Measurements from ENCODE around the gene GNG12.

The GNG12 gene

GRCh38 chr1:67723620-67724019 lies 109.6 kb downstream of the GNG12 start:
- no peak for DNase-seq

DNA sequence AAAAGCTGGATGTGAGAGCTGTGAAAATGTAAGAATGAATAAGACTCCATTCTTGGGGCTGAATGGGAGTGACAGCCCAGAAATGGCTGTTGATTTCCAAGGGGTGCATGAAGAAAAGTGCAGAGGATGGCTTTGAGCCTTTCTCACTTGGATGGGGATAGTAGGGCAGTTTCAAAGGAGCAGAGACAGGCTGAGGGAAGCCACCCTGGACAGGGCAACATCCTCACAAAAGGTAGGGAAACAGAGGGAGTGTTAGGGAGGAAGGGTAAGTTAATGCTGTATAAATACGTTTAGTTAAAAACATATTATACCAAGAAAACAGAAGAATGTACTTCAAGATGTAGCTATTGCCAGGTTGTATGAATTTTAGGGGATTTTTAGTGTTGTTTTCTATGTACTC lies 110.1 kb downstream of the GNG12 start:
- DNase-seq = no peak

- DNase-seq = no peak
These were observed 110.8 kb downstream of the GNG12 start for GRCh38 chr1:67722292-67722944.

DNA sequence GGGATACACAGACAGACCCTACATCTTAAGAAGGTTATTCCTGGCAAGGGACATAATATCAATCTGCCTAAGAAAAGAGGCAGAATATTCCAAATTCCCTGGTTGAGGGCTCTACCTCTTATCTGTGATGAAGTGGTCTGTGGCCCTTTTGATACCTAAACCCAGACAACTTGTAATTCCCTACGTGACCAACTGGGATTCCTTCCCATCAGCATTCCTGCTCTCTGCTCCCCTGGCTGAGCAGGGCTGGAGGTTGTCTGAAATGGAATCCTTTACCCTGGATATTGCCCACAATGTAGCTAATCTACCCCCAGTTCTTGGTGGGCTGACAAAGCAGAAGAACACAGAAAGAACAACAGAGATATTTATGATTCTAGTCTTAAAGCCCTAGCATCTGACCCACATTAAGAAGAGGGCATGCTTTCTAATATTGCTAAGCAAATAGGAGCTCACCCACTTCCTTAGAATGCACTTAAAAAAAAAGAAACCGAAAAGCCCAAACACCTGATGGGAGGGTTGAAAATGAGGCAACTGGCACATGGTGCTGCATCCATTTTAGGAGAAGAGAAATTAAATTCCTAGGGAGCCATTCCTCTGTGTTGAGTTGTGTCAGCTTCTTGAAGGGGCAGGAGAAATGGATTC lies 111.5 kb downstream of the GNG12 start:
- DNase-seq = no peak

- no peak for DNase-seq
These were observed 112.2 kb downstream of the GNG12 start for GRCh38 chr1:67721112-67721511.

GRCh38 chr1:67719329-67720196 lies 113.7 kb downstream of the GNG12 start:
- DNase-seq = peak; percentile 45

DNA sequence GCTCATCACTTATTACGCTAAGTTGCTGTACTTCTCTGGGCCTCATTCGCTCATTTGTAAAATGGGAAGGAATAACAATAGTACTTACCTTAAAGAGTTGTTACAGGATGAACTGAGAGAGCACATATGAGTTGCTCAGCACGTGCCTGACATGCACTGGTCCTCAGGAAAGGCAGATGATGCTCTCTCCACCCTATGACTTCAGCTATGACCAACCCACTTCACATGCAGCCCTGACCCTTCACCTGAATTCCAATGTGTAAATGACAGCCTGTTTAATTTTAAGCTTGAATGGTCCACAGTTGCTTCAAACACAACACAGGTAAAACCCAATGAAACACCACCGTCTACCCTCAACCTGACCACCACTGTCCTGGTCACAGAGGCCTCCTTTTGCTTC lies 115.4 kb downstream of the GNG12 start:
- DNase-seq = no peak

GRCh38 chr1:67716800-67717199 lies 116.5 kb downstream of the GNG12 start:
- no peak for DNase-seq

DNA sequence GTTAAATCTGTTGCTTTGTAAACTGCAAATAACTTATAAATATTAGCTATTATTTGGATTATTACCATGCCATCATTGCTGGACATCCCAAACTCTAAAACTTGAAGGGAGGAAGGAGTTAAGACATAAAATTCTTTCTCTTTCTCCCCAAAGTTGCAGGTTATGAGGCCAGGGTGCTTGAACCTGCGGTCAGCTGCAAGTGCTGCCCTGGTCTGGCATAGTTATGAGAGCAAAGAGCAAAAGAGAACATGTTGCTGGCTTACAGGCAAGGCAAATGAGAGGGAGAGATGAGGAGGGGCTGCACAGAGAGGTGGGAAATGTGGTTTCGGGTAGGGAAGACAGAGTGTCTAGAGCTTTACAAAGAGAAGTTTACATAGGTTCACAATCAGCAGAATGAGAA lies 117.4 kb downstream of the GNG12 start:
- DNase-seq = no peak

DNA sequence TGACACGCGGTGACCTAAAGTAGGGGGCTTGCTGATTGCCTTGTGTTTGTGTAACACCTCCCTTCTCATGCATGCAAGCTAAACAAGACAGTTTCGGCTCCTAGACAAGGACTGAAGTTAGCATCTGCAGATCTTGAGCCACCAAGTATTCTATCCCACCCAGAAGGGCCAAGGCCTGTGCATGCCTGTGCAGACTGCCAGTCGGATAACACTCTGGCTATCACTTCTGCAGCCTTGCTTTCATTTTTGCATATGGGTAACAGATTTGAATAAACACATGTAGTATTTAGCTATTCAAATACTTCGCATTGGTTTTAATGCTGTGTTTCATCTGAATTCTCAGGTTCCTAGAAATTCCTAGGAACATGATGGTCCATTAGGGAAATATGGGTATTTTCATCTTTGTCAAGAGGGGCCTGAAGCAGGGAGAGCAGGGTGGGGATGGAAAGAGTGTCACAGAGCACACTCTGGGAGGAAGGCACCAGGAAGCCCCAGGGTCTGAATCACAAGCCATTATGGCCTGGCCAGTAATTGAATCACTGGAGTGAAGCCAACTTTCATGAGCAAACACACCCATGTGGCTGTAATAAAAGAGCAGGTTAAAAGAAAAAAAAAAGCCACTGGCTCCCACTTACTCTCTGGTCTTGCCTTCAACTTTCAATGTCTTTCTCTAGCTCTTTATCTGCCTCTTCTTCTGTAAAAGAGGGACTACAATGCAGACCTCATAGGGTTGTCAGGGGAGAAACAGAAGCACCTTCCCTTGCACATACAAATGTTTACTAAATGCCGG lies 120.0 kb downstream of the GNG12 start:
- DNase-seq = peak; percentile 95

DNA sequence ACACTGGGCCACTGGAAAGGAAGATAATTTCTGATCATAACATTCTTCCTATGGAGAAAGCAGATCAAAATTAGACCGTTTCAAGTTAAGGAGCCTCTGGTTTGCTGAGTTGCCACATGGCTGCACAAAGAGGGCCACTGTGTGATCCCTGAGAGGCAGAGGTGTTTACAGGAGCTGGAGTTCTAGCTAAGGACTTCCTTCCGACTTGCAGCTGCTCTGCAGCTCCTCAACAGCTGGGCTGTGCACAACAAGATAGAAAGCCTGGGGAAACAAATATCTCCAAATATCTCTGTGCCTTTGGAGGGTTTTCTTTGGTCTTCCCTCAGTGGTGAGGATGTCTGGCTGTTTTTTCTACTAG lies 121.4 kb downstream of the GNG12 start:
- no peak for DNase-seq

GRCh38 chr1:67711158-67711854 lies 122.0 kb downstream of the GNG12 start:
- peak; percentile 21 for DNase-seq

GRCh38 chr1:67710417-67710816 lies 122.8 kb downstream of the GNG12 start:
- no peak for DNase-seq

DNA sequence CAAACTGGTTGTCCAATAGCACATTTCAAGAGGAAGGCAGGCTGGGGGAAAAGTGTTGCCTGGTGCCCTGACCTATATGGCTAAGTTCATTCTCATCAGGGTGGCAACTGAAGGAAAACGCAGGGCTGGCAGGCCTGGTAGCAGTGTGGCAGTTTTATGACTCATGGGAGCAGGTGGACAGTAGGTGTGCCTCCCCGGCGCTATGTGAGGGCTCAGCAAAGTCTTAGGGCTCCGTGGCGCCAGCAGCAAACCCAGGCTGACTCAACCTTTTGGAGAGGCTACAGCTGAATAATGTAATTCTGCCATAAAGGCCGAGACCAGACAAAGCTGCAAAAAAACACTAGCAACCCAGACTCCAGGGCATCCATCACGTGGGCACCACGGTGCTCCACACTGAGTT lies 124.7 kb downstream of the GNG12 start:
- no peak for DNase-seq

DNA sequence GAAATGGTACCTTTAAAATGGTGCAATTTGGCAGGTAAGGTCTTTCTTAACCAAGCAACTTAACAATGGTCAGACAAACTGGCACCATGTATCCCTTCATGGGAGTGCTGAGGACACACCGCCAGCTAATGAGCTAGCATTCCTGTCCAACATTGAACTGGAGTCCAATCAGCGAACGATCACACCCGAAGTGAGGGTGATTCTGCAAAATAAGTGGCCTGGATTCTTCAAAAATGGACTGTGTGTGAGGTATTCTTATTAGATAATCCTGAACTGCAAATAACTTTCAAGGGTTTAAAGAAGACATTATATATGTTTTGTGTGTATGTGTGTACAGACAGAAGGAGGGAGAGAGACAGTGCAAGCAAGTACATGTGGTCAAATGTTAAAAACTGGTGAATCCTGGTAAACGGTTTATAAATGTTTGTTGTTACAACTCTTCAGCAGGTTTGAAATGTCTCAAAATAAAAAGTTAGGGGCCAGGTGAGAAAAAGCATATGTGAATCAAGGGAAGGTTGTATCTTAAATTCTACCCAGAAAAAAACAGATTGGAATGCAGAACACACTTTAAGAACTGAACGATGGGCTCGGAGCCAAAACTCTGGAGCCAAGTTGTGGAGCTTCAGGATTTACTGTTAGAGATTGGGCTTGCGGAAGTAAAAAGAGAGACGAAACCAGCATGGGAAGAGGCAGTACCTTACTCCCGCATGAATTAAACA lies 127.4 kb downstream of the GNG12 start:
- DNase-seq = no peak

GRCh38 chr1:67704351-67704750 lies 128.9 kb downstream of the GNG12 start:
- DNase-seq = no peak

GRCh38 chr1:67701876-67702275 lies 131.4 kb downstream of the GNG12 start:
- DNase-seq = no peak

DNA sequence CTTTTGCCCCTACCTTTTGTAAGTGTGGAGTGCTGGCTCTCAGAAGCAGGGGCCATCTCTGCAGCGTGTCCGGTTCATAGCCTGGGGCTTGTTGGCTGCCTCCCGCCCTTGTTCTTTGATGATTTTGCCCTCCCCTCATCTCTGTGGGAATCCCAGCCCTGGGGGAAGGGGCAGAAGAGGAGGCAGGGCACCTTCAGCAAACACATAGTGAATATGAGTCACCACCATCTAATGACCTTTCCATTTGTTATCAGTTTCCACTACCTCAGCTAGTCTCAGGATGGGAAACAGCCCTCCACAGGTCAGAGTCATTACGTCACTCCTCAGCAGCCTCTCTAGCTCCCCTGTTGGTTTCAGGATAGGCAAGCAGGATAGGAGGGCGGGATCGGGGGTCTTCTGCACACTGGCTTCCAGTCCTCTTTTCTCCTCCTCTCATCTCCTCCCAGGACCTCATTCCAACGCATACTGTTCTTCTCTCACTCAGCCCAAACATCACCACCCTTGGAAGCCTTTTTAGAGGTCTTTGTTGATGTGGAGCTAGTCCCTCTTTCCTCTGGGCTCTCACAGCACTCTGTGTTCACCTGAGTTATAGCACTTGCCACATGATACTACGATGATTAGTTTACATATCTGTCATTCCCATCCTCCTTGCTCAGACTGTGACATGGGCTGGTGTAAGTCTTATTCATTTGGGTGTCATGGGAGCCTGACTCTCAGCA lies 132.4 kb downstream of the GNG12 start:
- DNase-seq = peak; percentile 28

- no peak for DNase-seq
These were observed 133.0 kb downstream of the GNG12 start for GRCh38 chr1:67700220-67700619.

DNA sequence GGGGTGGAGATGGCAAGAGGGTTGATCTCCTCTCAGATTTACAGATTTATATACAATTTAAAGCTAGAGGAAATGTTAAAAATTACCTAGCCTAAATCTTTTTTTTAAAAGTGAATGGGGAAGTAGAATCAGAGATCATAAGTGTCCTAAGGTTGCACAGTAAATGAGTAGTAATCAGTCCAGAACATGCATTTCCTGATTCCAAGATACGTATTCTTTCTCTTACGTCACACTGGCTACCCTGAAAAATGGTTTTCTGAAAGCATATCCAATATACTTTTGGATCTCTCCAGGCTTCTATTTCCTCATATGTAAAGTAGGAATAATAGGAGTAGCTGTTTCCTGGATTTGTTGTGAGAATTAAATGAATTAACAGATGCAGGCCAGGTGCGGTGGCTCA lies 136.6 kb downstream of the GNG12 start:
- no peak for DNase-seq

- no peak for DNase-seq
These were observed 137.3 kb downstream of the GNG12 start for GRCh38 chr1:67695963-67696362.
